Suprapubic skin (tissue), 4 donors: ENCODE measurements around the gene ZNF441.
"Not testable (repeated sequence)": the region's sequence is repeated elsewhere in the genome, so short reads cannot be mapped to it uniquely, and the experiment has no call there.

Experiments
- POLR2A ChIP-seq, 2 donors: fragments of 450-650 bp; IDR thresholded peaks; one replicate each; pipeline ENCODE4 v1.6.1; 2017; ENCODE audit warnings: antibody characterized with exemption in 2 of 2, mild to moderate bottlenecking in 2 of 2, moderate library complexity in 2 of 2
- POLR2AphosphoS5 ChIP-seq, 3 donors: sonication (generic); formaldehyde crosslinking; IDR thresholded peaks; one replicate each; pipeline ENCODE4 v1.6.1; 2017; ENCODE audit warnings: antibody characterized with exemption in 3 of 3
- TF ChIP-seq, protein P1 (sequence below), 2 donors: fragments of 200-600 bp in 1 of 2; fragments of 450-650 bp in 1 of 2; sonication (generic) in 1 of 2; IDR thresholded peaks; one replicate each; pipeline ENCODE4 v1.5.1; 2016 to 2019; ENCODE audit warnings: antibody characterized with exemption in 2 of 2, mild to moderate bottlenecking in 1 of 2, moderate library complexity in 1 of 2

DNA sequence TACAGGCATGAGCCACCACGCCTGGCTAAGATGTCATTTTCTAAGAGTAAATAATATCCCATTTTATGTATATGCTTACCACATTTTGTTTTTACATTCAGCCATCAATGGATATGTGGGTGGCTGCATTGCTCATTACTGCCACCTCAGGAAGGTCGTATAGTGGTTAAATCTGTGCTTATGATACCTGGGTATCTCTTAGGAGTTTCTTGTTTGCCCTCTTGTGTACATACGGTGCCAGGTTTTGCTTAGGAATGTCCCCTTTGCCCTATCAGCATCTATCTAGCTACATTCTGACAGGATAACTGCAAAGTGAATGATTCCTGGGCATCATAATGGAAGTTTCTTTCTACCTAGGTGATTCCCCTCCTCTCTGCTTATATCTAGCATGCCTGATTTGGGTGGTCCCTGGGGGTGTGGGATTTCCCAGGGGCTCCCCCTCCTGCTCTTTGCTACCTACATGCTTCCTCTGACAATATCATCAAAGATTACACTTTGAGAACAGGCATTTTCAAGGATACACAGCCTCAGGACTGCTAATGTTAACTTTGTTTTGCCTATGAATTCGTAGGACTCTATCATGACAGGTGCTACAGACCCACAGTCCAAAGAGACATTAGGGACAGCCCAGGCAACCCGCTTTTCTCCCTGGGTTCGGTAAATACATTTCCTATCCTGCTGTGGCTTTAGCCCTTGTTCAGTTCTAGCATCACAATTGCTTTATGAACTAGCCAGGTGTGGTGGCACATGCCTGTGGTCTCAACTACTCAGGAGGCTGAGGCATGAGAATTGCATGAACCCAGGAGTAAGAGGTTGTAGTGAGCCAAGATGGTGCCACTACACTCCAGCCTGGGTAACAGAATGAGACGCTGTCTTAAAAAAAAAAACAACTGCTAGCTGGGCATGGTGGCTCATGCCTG is 62.4 kb downstream of the ZNF441 start:
- TF ChIP-seq POLR2A, POLR2AphosphoS5 (IDR thresholded peaks at IDR 0.05): not testable (repeated sequence)
- TF ChIP-seq, protein P1, sequence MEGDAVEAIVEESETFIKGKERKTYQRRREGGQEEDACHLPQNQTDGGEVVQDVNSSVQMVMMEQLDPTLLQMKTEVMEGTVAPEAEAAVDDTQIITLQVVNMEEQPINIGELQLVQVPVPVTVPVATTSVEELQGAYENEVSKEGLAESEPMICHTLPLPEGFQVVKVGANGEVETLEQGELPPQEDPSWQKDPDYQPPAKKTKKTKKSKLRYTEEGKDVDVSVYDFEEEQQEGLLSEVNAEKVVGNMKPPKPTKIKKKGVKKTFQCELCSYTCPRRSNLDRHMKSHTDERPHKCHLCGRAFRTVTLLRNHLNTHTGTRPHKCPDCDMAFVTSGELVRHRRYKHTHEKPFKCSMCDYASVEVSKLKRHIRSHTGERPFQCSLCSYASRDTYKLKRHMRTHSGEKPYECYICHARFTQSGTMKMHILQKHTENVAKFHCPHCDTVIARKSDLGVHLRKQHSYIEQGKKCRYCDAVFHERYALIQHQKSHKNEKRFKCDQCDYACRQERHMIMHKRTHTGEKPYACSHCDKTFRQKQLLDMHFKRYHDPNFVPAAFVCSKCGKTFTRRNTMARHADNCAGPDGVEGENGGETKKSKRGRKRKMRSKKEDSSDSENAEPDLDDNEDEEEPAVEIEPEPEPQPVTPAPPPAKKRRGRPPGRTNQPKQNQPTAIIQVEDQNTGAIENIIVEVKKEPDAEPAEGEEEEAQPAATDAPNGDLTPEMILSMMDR (IDR thresholded peaks at IDR 0.05): not testable (repeated sequence)
